OCI-LY1 (cell line): Measurements from ENCODE around the gene ZER1.

ENCODE experiments used
- H2AFZ ChIP-seq: fragments of 200-600 bp; sonication (generic), shearing (Covaris generic); 2 replicates; pipeline ENCODE4 v1.6.0; 2014; ENCODE audit warnings: antibody characterized with exemption, mild to moderate bottlenecking, low read length
- H3F3A ChIP-seq: fragments of 200-600 bp; sonication (generic), shearing (Covaris generic); 2 replicates; pipeline ENCODE4 v1.6.0; 2014; ENCODE audit warnings: mild to moderate bottlenecking, antibody characterized with exemption, low read length, moderate library complexity; ENCODE audit not compliant: insufficient read depth
- H3K27ac ChIP-seq: fragments of 200-600 bp; sonication (generic); 2 replicates; pipeline ENCODE4 v1.5.1; 2014; ENCODE audit warnings: low read length, mixed run types, mild to moderate bottlenecking, low read depth; ENCODE audit not compliant: poor library complexity, severe bottlenecking
- H3K27me3 ChIP-seq: fragments of 200-600 bp; sonication (generic); 2 replicates; pipeline ENCODE4 v1.6.0; 2014; ENCODE audit warnings: antibody characterized with exemption, mild to moderate bottlenecking, low read length, moderate library complexity; ENCODE audit not compliant: insufficient read depth
- H3K36me3 ChIP-seq: fragments of 200-600 bp; sonication (generic); 2 replicates; pipeline ENCODE4 v1.6.1; 2014; ENCODE audit warnings: mild to moderate bottlenecking, antibody characterized with exemption, low read length, moderate library complexity, mixed read lengths; ENCODE audit not compliant: insufficient read depth
- H3K4me1 ChIP-seq: fragments of 200-600 bp; sonication (generic); 2 replicates; pipeline ENCODE4 v1.5.1; 2014; ENCODE audit warnings: mild to moderate bottlenecking, low read length, moderate library complexity; ENCODE audit not compliant: insufficient read depth, severe bottlenecking
- H3K4me2 ChIP-seq: fragments of 200-600 bp; sonication (generic), shearing (Covaris generic); 2 replicates; pipeline ENCODE4 v1.6.1; 2014; ENCODE audit warnings: low read length
- H3K4me3 ChIP-seq: fragments of 200-600 bp; sonication (generic); 2 replicates; pipeline ENCODE4 v1.5.1; 2014; ENCODE audit warnings: low read length, low read depth, mild to moderate bottlenecking, mixed read lengths; ENCODE audit not compliant: poor library complexity, severe bottlenecking
- H3K79me2 ChIP-seq: fragments of 200-600 bp; shearing (Covaris generic); 2 replicates; pipeline ENCODE4 v1.6.1; 2016; ENCODE audit warnings: mixed run types, low read length, mixed read lengths; ENCODE audit not compliant: insufficient read depth
- H3K9ac ChIP-seq: fragments of 200-600 bp; sonication (generic), shearing (Covaris generic); 2 replicates; pipeline ENCODE4 v1.6.1; 2014; ENCODE audit warnings: mild to moderate bottlenecking, low read length, mixed read lengths
- H3K9me2 ChIP-seq: fragments of 200-600 bp; sonication (generic), shearing (Covaris generic); 2 replicates; pipeline ENCODE4 v1.6.1; 2014; ENCODE audit warnings: low read depth, mild to moderate bottlenecking, low read length, mixed read lengths
- H3K9me3 ChIP-seq: fragments of 200-600 bp; shearing (Covaris generic); 2 replicates; pipeline ENCODE4 v1.6.1; 2014; ENCODE audit warnings: low read length, mixed read lengths
- H4K20me1 ChIP-seq: fragments of 200-600 bp; sonication (generic), shearing (Covaris generic); 2 replicates; pipeline ENCODE4 v1.6.0; 2016; ENCODE audit warnings: mild to moderate bottlenecking, low read length; ENCODE audit not compliant: insufficient read depth
- CTCF ChIP-seq: fragments of 200-600 bp; sonication (generic), shearing (Covaris generic); IDR thresholded peaks from 2 replicates; pipeline ENCODE4 v1.5.1; 2017; ENCODE audit warnings: mild to moderate bottlenecking, antibody characterized with exemption, low read length, moderate library complexity, mixed read lengths
- EZH2 ChIP-seq: fragments of 200-600 bp; sonication (generic), shearing (Covaris generic); IDR thresholded peaks from 2 replicates; pipeline ENCODE4 v1.8.0; 2017; ENCODE audit warnings: borderline replicate concordance, mixed run types, mild to moderate bottlenecking, antibody characterized with exemption, low read length, moderate library complexity, mixed read lengths

Gene ZER1

GRCh38 chr9:128718047-128718446 is 53.7 kb downstream of the ZER1 start:
- Histone ChIP-seq H3K9me2 (no peaks in the 10 kb centered on the region), H3K4me3 (no peak overlapping the region), H3F3A (no peaks in the 10 kb centered on the region), H3K4me1 (peaks cover 12% of the 10 kb centered on the region), H3K4me2 (no peak overlapping the region), H3K79me2 (no peaks in the 10 kb centered on the region), H3K9me3 (no peaks in the 10 kb centered on the region), H3K9ac (no peak overlapping the region), H2AFZ (no peak overlapping the region), H3K27me3 (no peaks in the 10 kb centered on the region), H4K20me1 (no peaks in the 10 kb centered on the region), H3K36me3 (peaks cover 54% of the 10 kb centered on the region; the same call in 1 of the 2 replicates), H3K27ac (no peak overlapping the region)
- TF ChIP-seq CTCF (no peak), EZH2 (no peak)

GRCh38 chr9:128716581-128717254 is 55.0 kb downstream of the ZER1 start:
- Histone ChIP-seq H3K9ac (no peak overlapping the region), H3K4me3 (no peak overlapping the region), H3K9me3 (no peaks in the 10 kb centered on the region), H3K79me2 (no peaks in the 10 kb centered on the region), H4K20me1 (no peaks in the 10 kb centered on the region), H3K27ac (no peak overlapping the region), H3K27me3 (no peaks in the 10 kb centered on the region), H2AFZ (no peak overlapping the region), H3K36me3 (peaks cover 51% of the 10 kb centered on the region; the same call in 1 of the 2 replicates), H3K4me1 (no peaks in the 10 kb centered on the region), H3K9me2 (no peaks in the 10 kb centered on the region), H3F3A (no peaks in the 10 kb centered on the region), H3K4me2 (no peak overlapping the region)
- TF ChIP-seq CTCF (no peak), EZH2 (no peak)

- Histone ChIP-seq H3K36me3 (peaks cover 38% of the 10 kb centered on the region; the same call in 1 of the 2 replicates), H3K27ac (no peak overlapping the region)
These were observed 56.3 kb downstream of the ZER1 start for GRCh38 chr9:128715436-128715750.

More at GRCh38 chr9:128715436-128715750, 56.3 kb downstream of the ZER1 start:
- no peak overlapping the region for H2AFZ ChIP-seq
- no peaks in the 10 kb centered on the region for H3K4me1 ChIP-seq
- H3F3A ChIP-seq, result no peaks in the 10 kb centered on the region
- H3K27me3 ChIP-seq, result no peaks in the 10 kb centered on the region
- H3K79me2 ChIP-seq, result no peaks in the 10 kb centered on the region
- no peaks in the 10 kb centered on the region for H3K9me2 ChIP-seq
- no peaks in the 10 kb centered on the region for H4K20me1 ChIP-seq
- H3K4me2 ChIP-seq, result no peak overlapping the region
- no peak overlapping the region for H3K9ac ChIP-seq
- no peak for TF ChIP-seq CTCF
- no peak for TF ChIP-seq EZH2
- no peaks in the 10 kb centered on the region for H3K9me3 ChIP-seq
- H3K4me3 ChIP-seq, result no peak overlapping the region
